ENCODE data around the gene TNIK. TPM values are rescaled to one million over a fixed set of nuclear protein-coding genes. Genes with fewer than 3 reads are reported as not detected.
"Not testable (repeated sequence)": the region's sequence is repeated elsewhere in the genome, so short reads cannot be mapped to it uniquely, and the experiment has no call there.

TNIK gene
- total and polyA plus RNA-seq, 2 experiments from 2014 or later: 7.4 to 13.8 TPM

DNA sequence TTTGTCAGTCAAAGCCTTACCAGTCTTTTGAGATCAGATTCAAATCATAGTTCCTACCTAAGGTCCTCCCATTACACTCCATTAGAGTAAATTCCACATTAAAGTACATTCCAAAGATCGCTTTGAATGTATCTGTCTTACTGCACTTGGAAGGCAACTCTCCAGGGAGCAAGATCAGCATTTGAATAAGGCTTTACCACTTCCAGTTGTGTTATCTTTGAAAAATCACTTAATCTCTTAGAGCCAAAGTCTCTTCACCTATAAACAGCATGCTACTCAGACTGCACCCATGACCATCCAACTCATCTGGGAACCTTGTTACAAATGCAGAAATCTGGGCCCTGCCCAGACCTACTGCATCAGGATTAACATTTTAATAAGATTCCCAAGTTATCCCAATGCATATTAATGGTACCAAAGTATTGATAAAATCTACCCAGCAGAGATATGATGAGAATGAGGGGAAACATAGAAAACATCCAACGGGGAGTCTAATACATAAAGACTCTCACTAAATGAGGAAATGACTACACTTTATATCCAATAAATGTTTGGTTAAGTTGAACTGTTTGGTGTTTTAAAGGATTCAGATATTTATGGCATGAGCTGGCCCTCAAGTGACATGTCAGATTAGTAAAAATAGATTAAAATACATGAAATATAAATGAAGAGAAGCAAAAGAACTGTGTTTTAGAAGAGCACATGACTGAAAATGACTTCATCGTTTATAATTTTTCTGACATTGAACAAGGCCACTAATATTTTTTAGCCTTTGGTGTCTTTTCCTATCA lies 75.9 kb downstream of the TNIK start:
- Histone ChIP-seq H3K4me2 (no peak overlapping the region), H3K4me1 (ENCODE audit: insufficient read depth) (peaks cover 12% of the 10 kb centered on the region), H3K27ac (no peak overlapping the region)

DNA sequence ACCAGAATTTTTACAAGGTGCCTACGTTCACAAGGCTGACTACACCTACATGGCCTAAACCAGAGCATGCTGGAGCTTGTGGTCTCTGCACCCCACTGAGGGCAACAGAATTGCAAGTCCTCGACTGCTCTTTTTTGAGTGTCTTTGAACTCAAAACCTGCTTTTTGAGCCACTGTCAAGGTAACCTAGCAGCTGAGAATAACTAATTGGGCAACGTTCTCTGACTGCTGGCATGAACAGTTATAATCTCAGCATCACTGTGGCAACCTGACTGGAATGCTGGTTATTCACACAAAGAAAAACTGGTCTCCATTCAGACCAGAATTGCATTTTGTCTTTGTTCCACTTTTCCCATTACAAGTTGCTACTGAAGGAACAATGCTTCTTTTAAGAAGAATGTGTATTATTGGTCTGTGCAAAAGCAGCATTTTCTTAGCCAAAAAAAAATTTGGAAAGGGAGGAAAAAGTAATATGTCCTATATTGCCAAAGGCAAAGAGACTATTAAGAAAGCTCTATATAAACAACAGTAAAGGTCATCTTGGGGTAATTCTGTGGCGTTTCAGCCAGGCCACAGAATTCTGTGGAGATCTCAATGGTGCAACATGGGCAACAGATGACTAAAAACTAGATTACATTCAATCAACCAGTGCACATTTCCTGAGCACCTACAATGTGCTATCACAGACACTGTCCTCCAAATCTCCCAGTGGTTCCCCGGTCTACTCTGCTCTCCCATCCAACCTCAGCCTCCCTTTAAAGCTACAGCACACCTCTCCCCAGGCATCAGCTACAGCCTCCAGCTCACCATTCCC lies 76.8 kb downstream of the TNIK start:
- H3K9me2 ChIP-seq (replicated peaks; ENCODE audit: insufficient read depth): no peaks in the 10 kb centered on the region
- H3K4me2 ChIP-seq: no peak overlapping the region
- peaks cover 12% of the 10 kb centered on the region for H3K4me1 ChIP-seq (ENCODE audit: insufficient read depth)
- no peak overlapping the region for H2AFZ ChIP-seq
- DNase-seq (ENCODE audit: low spot score): no peak
- H3K27me3 ChIP-seq: no peaks in the 10 kb centered on the region
- TF ChIP-seq EZH2 (IDR thresholded peaks at IDR 0.05; ENCODE audit: borderline replicate concordance): no peak
- TF ChIP-seq, protein P1, sequence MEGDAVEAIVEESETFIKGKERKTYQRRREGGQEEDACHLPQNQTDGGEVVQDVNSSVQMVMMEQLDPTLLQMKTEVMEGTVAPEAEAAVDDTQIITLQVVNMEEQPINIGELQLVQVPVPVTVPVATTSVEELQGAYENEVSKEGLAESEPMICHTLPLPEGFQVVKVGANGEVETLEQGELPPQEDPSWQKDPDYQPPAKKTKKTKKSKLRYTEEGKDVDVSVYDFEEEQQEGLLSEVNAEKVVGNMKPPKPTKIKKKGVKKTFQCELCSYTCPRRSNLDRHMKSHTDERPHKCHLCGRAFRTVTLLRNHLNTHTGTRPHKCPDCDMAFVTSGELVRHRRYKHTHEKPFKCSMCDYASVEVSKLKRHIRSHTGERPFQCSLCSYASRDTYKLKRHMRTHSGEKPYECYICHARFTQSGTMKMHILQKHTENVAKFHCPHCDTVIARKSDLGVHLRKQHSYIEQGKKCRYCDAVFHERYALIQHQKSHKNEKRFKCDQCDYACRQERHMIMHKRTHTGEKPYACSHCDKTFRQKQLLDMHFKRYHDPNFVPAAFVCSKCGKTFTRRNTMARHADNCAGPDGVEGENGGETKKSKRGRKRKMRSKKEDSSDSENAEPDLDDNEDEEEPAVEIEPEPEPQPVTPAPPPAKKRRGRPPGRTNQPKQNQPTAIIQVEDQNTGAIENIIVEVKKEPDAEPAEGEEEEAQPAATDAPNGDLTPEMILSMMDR (IDR thresholded peaks at IDR 0.05; ENCODE audit: poor library complexity): no peak
- no peak for TF ChIP-seq EZH2phosphoT487 (IDR thresholded peaks at IDR 0.05; ENCODE audit: low read depth, severe bottlenecking, unreplicated experiment)
- H4K20me1 ChIP-seq (ENCODE audit: insufficient read depth, poor library complexity, severe bottlenecking): no peaks in the 10 kb centered on the region
- H3K9me3 ChIP-seq (ENCODE audit: low read depth): no peaks in the 10 kb centered on the region
- H3K27ac ChIP-seq: no peak overlapping the region
- peaks cover 37% of the 10 kb centered on the region for H3K79me2 ChIP-seq
- no peaks in the 10 kb centered on the region for H3K36me3 ChIP-seq (replicated peaks; ENCODE audit: insufficient read depth, low read depth)
- WGBS (ENCODE audit: low lambda C conversion rate, missing lambda C conversion rate): 72% methylated on average over 5 of the region's 5 CpGs
- no peak overlapping the region for H3K4me3 ChIP-seq

More for the DNA sequence above, 75.9 kb downstream of the TNIK start:
- Histone ChIP-seq H2AFZ (no peak overlapping the region), H3K9me3 (ENCODE audit: low read depth) (no peaks in the 10 kb centered on the region), H3K36me3 (replicated peaks; ENCODE audit: insufficient read depth, low read depth) (no peaks in the 10 kb centered on the region), H3K79me2 (peaks cover 39% of the 10 kb centered on the region), H4K20me1 (ENCODE audit: insufficient read depth, poor library complexity, severe bottlenecking) (no peaks in the 10 kb centered on the region), H3K27me3 (no peaks in the 10 kb centered on the region), H3K4me3 (no peak overlapping the region), H3K9me2 (replicated peaks; ENCODE audit: insufficient read depth) (no peaks in the 10 kb centered on the region)
- DNase-seq (ENCODE audit: low spot score): no peak
- TF ChIP-seq EZH2 (IDR thresholded peaks at IDR 0.05; ENCODE audit: borderline replicate concordance): no peak
- no peak for TF ChIP-seq EZH2phosphoT487 (IDR thresholded peaks at IDR 0.05; ENCODE audit: low read depth, severe bottlenecking, unreplicated experiment)
- TF ChIP-seq, protein P1 (IDR thresholded peaks at IDR 0.05; ENCODE audit: poor library complexity): no peak
- 76% methylated on average over 3 of the region's 3 CpGs for WGBS (ENCODE audit: low lambda C conversion rate, missing lambda C conversion rate)

DNA sequence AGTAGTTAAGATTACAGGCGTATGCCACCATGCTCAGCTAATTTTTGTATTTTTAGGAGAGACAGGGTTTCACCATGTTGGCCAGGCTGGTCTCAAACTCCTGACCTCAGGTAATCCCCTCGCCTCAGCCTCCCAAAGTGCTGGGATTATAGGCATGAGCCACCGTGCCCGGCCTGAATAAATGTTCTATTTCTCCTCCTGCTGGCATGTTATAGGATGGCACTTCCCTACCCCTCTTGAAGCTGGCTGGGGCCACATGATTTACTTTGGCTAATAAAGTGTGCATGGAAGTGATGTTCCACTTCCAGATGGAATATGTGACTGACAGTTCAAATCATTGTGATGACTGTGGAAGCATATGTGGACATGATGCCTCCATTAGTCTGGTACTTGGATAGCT lies 77.9 kb downstream of the TNIK start:
- not testable (repeated sequence) for H3K9me2 ChIP-seq (replicated peaks; ENCODE audit: insufficient read depth); DNase-seq (ENCODE audit: low spot score); H3K36me3 ChIP-seq (replicated peaks; ENCODE audit: insufficient read depth, low read depth); H3K27ac ChIP-seq; H3K9me3 ChIP-seq (ENCODE audit: low read depth); H4K20me1 ChIP-seq (ENCODE audit: insufficient read depth, poor library complexity, severe bottlenecking); H3K27me3 ChIP-seq; H3K4me2 ChIP-seq; H3K4me1 ChIP-seq (ENCODE audit: insufficient read depth); H3K4me3 ChIP-seq; H2AFZ ChIP-seq
- WGBS (ENCODE audit: low lambda C conversion rate, missing lambda C conversion rate): 91% methylated on average over 4 of the region's 4 CpGs
- H3K79me2 ChIP-seq: peaks cover 42% of the 10 kb centered on the region

Data from hepatocyte (in vitro differentiated cells).